Neural progenitor cell (in vitro differentiated cells): ENCODE measurements around the gene KCNMA1. TPM values are rescaled to one million over a fixed set of nuclear protein-coding genes. Genes with fewer than 3 reads are reported as not detected.
A peak's percentile ranks its signal among the peaks of the same experiment; 100 is the strongest.

Experiments
- DNase-seq: peaks from one replicate; pipeline ENCODE4 v3.0.0-alpha.2; 2016; ENCODE audit warnings: low spot score
- H2AFZ ChIP-seq: fragments of 200-600 bp; sonication (generic); replicated peaks from 2 replicates; pipeline ENCODE4 v1.6.1; 2016; ENCODE audit warnings: antibody characterized with exemption
- H3F3A ChIP-seq: fragments of 200-600 bp; sonication (generic); 2 replicates; pipeline ENCODE4 v1.6.1; 2016; ENCODE audit warnings: antibody characterized with exemption, low read depth
- H3K27ac ChIP-seq: fragments of 200-600 bp; sonication (generic); 2 replicates; pipeline ENCODE4 v1.5.1; 2016; ENCODE audit warnings: mild to moderate bottlenecking
- H3K27me3 ChIP-seq: fragments of 200-600 bp; sonication (generic); 2 replicates; pipeline ENCODE4 v1.6.1; 2016; ENCODE audit warnings: mild to moderate bottlenecking, moderate library complexity
- H3K36me3 ChIP-seq: fragments of 200-600 bp; sonication (generic); 2 replicates; pipeline ENCODE4 v1.5.1; 2016
- H3K4me1 ChIP-seq: fragments of 200-600 bp; sonication (generic); 2 replicates; pipeline ENCODE4 v1.6.1; 2016; ENCODE audit warnings: mixed run types
- H3K4me2 ChIP-seq: fragments of 200-600 bp; sonication (generic); 2 replicates; pipeline ENCODE4 v1.6.1; 2016
- H3K4me3 ChIP-seq: fragments of 200-600 bp; sonication (generic); 2 replicates; pipeline ENCODE4 v1.5.1; 2016
- H3K79me2 ChIP-seq: fragments of 200-600 bp; sonication (generic); 2 replicates; pipeline ENCODE4 v1.6.1; 2016; ENCODE audit warnings: low read depth
- H3K9ac ChIP-seq: fragments of 200-600 bp; sonication (generic); 2 replicates; pipeline ENCODE4 v1.6.1; 2016
- H3K9me3 ChIP-seq: fragments of 200-600 bp; sonication (generic); 2 replicates; pipeline ENCODE4 v1.5.1; 2016; ENCODE audit warnings: low read depth
- H4K20me1 ChIP-seq: fragments of 200-600 bp; sonication (generic); 2 replicates; pipeline ENCODE4 v1.6.1; 2016; ENCODE audit warnings: low read depth
- H3K27ac Mint-ChIP-seq: 3 replicates; pipeline ENCODE4 v1.8.0; 2021; ENCODE audit warnings: mixed read lengths
- H3K27me3 Mint-ChIP-seq: 2 replicates; pipeline ENCODE4 v1.8.0; 2022; ENCODE audit warnings: low read depth, mild to moderate bottlenecking, inconsistent platforms, moderate library complexity, mixed read lengths; ENCODE audit not compliant: insufficient read depth
- H3K36me3 Mint-ChIP-seq: 3 replicates; pipeline ENCODE4 v1.8.0; 2021; ENCODE audit warnings: mixed read lengths
- H3K4me1 Mint-ChIP-seq: 3 replicates; pipeline ENCODE4 v1.8.0; 2021; ENCODE audit warnings: mixed read lengths
- H3K4me3 Mint-ChIP-seq: 3 replicates; pipeline ENCODE4 v1.8.0; 2021; ENCODE audit warnings: mild to moderate bottlenecking, moderate library complexity, mixed read lengths
- H3K9me3 Mint-ChIP-seq: 3 replicates; pipeline ENCODE4 v1.8.0; 2020; ENCODE audit warnings: mixed read lengths
- EZH2 ChIP-seq: fragments of 200-600 bp; sonication (generic); IDR thresholded peaks from 2 replicates; pipeline ENCODE4 v1.6.1; 2017; ENCODE audit warnings: antibody characterized with exemption, mild to moderate bottlenecking, moderate library complexity
- EZH2phosphoT487 ChIP-seq: fragments of 200-600 bp; sonication (generic); IDR thresholded peaks from 2 replicates; pipeline ENCODE4 v1.6.1; 2017; ENCODE audit warnings: antibody characterized with exemption
- total RNA-seq: library from RNA; depleted of rRNA; stranded (reverse); fragments of >200 nt; gene quantifications from 2 replicates; pipeline ENCODE4 v1.2.3, GENCODE V29; 2015; ENCODE audit warnings: low replicate concordance
- TF ChIP-seq, protein P1 (sequence below): fragments of 200-600 bp; sonication (generic); IDR thresholded peaks from 2 replicates; pipeline ENCODE4 v1.5.1; 2017; ENCODE audit warnings: antibody characterized with exemption, mild to moderate bottlenecking

Gene KCNMA1
- total RNA-seq, 1 donor from 2014 or later, result 2.4 TPM

GRCh38 chr10:77036993-77037734 is 600.4 kb downstream of the KCNMA1 start:
- Mint-ChIP-seq H3K4me1 (peaks cover 7% of the 10 kb centered on the region), H3K27ac (no peak overlapping the region), H3K9me3 (no peaks in the 10 kb centered on the region), H3K27me3 (no peaks in the 10 kb centered on the region), H3K4me3 (no peak overlapping the region), H3K36me3 (no peaks in the 10 kb centered on the region)
- Histone ChIP-seq H3K79me2 (no peaks in the 10 kb centered on the region), H3K27ac (no peak overlapping the region), H4K20me1 (no peaks in the 10 kb centered on the region), H3K27me3 (no peaks in the 10 kb centered on the region), H3K4me1 (peaks cover 10% of the 10 kb centered on the region), H3F3A (peaks cover 12% of the 10 kb centered on the region), H3K4me3 (no peak overlapping the region), H3K9me3 (no peaks in the 10 kb centered on the region), H3K36me3 (no peaks in the 10 kb centered on the region), H2AFZ (peak overlapping the region; percentile 88), H3K4me2 (peak overlapping the region; percentile 55), H3K9ac (no peak overlapping the region)
- no peak for TF ChIP-seq EZH2phosphoT487
- no peak for TF ChIP-seq EZH2
- TF ChIP-seq, protein P1, sequence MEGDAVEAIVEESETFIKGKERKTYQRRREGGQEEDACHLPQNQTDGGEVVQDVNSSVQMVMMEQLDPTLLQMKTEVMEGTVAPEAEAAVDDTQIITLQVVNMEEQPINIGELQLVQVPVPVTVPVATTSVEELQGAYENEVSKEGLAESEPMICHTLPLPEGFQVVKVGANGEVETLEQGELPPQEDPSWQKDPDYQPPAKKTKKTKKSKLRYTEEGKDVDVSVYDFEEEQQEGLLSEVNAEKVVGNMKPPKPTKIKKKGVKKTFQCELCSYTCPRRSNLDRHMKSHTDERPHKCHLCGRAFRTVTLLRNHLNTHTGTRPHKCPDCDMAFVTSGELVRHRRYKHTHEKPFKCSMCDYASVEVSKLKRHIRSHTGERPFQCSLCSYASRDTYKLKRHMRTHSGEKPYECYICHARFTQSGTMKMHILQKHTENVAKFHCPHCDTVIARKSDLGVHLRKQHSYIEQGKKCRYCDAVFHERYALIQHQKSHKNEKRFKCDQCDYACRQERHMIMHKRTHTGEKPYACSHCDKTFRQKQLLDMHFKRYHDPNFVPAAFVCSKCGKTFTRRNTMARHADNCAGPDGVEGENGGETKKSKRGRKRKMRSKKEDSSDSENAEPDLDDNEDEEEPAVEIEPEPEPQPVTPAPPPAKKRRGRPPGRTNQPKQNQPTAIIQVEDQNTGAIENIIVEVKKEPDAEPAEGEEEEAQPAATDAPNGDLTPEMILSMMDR, result peak; percentile 86
- DNase-seq, result peak; percentile 73

GRCh38 chr10:77036276-77036675 is 601.3 kb downstream of the KCNMA1 start:
- no peak overlapping the region for H3K4me3 Mint-ChIP-seq
- Histone ChIP-seq H3K79me2 (no peaks in the 10 kb centered on the region), H4K20me1 (no peaks in the 10 kb centered on the region), H3K4me1 (peaks cover 10% of the 10 kb centered on the region), H3K4me3 (no peak overlapping the region), H3K27ac (no peak overlapping the region), H3K27me3 (no peaks in the 10 kb centered on the region), H3K4me2 (no peak overlapping the region), H3K9me3 (no peaks in the 10 kb centered on the region), H3F3A (peaks cover 12% of the 10 kb centered on the region), H2AFZ (no peak overlapping the region), H3K9ac (no peak overlapping the region), H3K36me3 (no peaks in the 10 kb centered on the region)
- no peaks in the 10 kb centered on the region for H3K36me3 Mint-ChIP-seq
- H3K4me1 Mint-ChIP-seq, result peaks cover 3% of the 10 kb centered on the region
- H3K27me3 Mint-ChIP-seq, result no peaks in the 10 kb centered on the region
- H3K9me3 Mint-ChIP-seq, result no peaks in the 10 kb centered on the region
- no peak for TF ChIP-seq EZH2phosphoT487
- TF ChIP-seq, protein P1, result no peak
- TF ChIP-seq EZH2, result no peak
- no peak overlapping the region for H3K27ac Mint-ChIP-seq
- no peak for DNase-seq

DNA sequence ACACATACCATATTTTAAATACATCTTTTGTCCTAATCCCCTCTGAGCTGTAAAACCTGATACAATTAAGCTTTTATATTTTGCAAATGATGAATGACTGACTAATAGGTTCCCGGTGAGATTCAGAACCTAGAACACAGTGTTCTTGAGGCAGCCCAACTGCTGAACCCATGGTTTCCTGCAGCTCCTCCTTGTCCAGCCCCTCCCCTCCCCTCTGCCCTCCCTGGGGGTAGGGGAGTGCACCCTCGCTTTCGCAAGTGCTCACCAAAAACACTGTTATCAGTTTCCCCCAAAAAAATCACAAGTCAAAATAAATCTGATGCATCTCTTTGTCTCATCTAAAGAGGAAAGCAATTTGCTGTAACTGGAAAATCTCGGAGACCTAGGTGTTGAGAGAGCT is 602.8 kb downstream of the KCNMA1 start:
- no peaks in the 10 kb centered on the region for H4K20me1 ChIP-seq
- H3K79me2 ChIP-seq, result no peaks in the 10 kb centered on the region
- H3K9ac ChIP-seq, result no peak overlapping the region
- peaks cover 10% of the 10 kb centered on the region for H3K4me1 ChIP-seq
- peaks cover 12% of the 10 kb centered on the region for H3F3A ChIP-seq
- no peaks in the 10 kb centered on the region for H3K36me3 ChIP-seq
- H3K27me3 Mint-ChIP-seq, result no peaks in the 10 kb centered on the region
- H3K9me3 ChIP-seq, result no peaks in the 10 kb centered on the region
- H3K27ac Mint-ChIP-seq, result no peak overlapping the region
- no peak for TF ChIP-seq EZH2
- TF ChIP-seq EZH2phosphoT487, result no peak
- TF ChIP-seq, protein P1, result no peak
- H3K4me3 Mint-ChIP-seq, result no peak overlapping the region
- H3K4me1 Mint-ChIP-seq, result peaks cover 3% of the 10 kb centered on the region
- H3K4me3 ChIP-seq, result no peak overlapping the region
- no peak overlapping the region for H3K27ac ChIP-seq
- DNase-seq, result no peak
- no peaks in the 10 kb centered on the region for H3K9me3 Mint-ChIP-seq
- no peaks in the 10 kb centered on the region for H3K36me3 Mint-ChIP-seq
- no peaks in the 10 kb centered on the region for H3K27me3 ChIP-seq
- H3K4me2 ChIP-seq, result no peak overlapping the region
- H2AFZ ChIP-seq, result no peak overlapping the region
